ENCODE data around the gene PBRM1.

- TF ChIP-seq CTCF (optimal IDR thresholded peaks at IDR 0.05 in 1 of 3, IDR thresholded peaks at IDR 0.05 in 1 of 3, conservative IDR thresholded peaks at IDR 0.05 in 1 of 3; ENCODE audit: extremely low read depth in 1 of 3, insufficient read depth in 2 of 3, low read length in 3 of 3) (no peak), EZH2 (IDR thresholded peaks at IDR 0.05; ENCODE audit: low read length) (no peak)
Measured at GRCh38 chr3:52730681-52731080, 45.0 kb upstream of the PBRM1 start.

Data from keratinocyte (primary cell).